Activated CD4-positive, alpha-beta T cell treated with anti-CD3 and anti-CD28 coated beads for 36 hours (primary cell): ENCODE results near the gene PAK6. TPM values are rescaled to one million over a fixed set of nuclear protein-coding genes. Genes with fewer than 3 reads are reported as not detected.

Source experiments
- ATAC-seq: fragments of 200-7000 bp; cut with Tn5 transposase; one replicate; pipeline ENCODE4 v1.10.0; 2021; ENCODE audit warnings: mild to moderate bottlenecking, moderate library complexity
- CTCF ChIA-PET: fragments of 350-600 bp; sonication (Branson Sonifier 250); formaldehyde crosslinking; loops from one replicate; lab custom pipeline; 2021; ENCODE audit warnings: antibody characterized with exemption; lab: Charles Lee
- POLR2A ChIA-PET: fragments of 350-600 bp; sonication (Branson Sonifier 250); formaldehyde crosslinking; loops from one replicate; lab custom pipeline; 2021; ENCODE audit warnings: antibody characterized with exemption, inconsistent platforms; lab: Charles Lee
- DNase-seq: peaks from one replicate; pipeline ENCODE4 v3.0.0-alpha.2; 2020
- H3K27ac Mint-ChIP-seq: one replicate; pipeline ENCODE4 v1.8.0; 2021; ENCODE audit warnings: mixed read lengths
- H3K27me3 Mint-ChIP-seq: one replicate; pipeline ENCODE4 v1.8.0; 2021; ENCODE audit warnings: mixed read lengths
- H3K36me3 Mint-ChIP-seq: one replicate; pipeline ENCODE4 v1.8.0; 2021; ENCODE audit warnings: low read depth, mixed read lengths
- H3K4me1 Mint-ChIP-seq: one replicate; pipeline ENCODE4 v1.8.0; 2021; ENCODE audit warnings: mixed read lengths
- H3K4me3 Mint-ChIP-seq: one replicate; pipeline ENCODE4 v1.8.0; 2021; ENCODE audit warnings: mild to moderate bottlenecking, moderate library complexity, mixed read lengths
- H3K9me3 Mint-ChIP-seq: one replicate; pipeline ENCODE4 v1.8.0; 2021; ENCODE audit warnings: low read depth, mixed read lengths
- intact Hi-C, 2 experiments: fragments of 100-400 bp; cut with DNase I in 1 of 2; cut with micrococcal nuclease in 1 of 2; formaldehyde crosslinking; loops; one replicate each; pipeline versions ENCODE4 v1.14.2 to v1.15.1; 2022 to 2024; cut with DNase I, micrococcal nuclease
- total RNA-seq, 2 experiments: library from RNA; stranded (reverse); gene quantifications; one replicate each; pipeline ENCODE4 v1.2.3, GENCODE V29; 2021

Gene PAK6
- total RNA-seq, 2 experiments from 2014 or later = 0.30 to 0.53 TPM

- no peak for DNase-seq
- ChIA-PET CTCF (interaction anchor here (0.5 to 1.7 kb wide), 6 partner anchors 13 to 247 kb away, joined by 3 to 8 read pairs (median 5); partner anchors contain the start of gene PLCB2), POLR2A (no interaction called here)
- Mint-ChIP-seq H3K4me1 (no peaks in the 10 kb centered on the region), H3K27ac (no peak overlapping the region), H3K4me3 (no peak overlapping the region), H3K27me3 (no peaks in the 10 kb centered on the region), H3K9me3 (no peaks in the 10 kb centered on the region), H3K36me3 (peaks cover 9% of the 10 kb centered on the region)
- intact Hi-C loops = no loop called here
- no peak for ATAC-seq
These were observed 55.3 kb downstream of the PAK6 start for GRCh38 chr15:40293905-40294895.

GRCh38 chr15:40295297-40295696 lies 56.4 kb downstream of the PAK6 start:
- Mint-ChIP-seq H3K4me3 (no peak overlapping the region), H3K9me3 (no peaks in the 10 kb centered on the region), H3K27ac (no peak overlapping the region), H3K27me3 (no peaks in the 10 kb centered on the region), H3K4me1 (no peaks in the 10 kb centered on the region), H3K36me3 (peaks cover 17% of the 10 kb centered on the region)
- ATAC-seq (no peak), DNase-seq (no peak)
- CTCF ChIA-PET = interaction anchor here (1.2 kb wide), 1 partner anchor 12 kb away, joined by 8 read pairs; the partner anchor contains the start of gene PLCB2
- intact Hi-C loops = no loop called here
- POLR2A ChIA-PET = no interaction called here

- no peak overlapping the region for H3K4me3 Mint-ChIP-seq
- no peaks in the 10 kb centered on the region for H3K9me3 Mint-ChIP-seq
- peaks cover 24% of the 10 kb centered on the region for H3K36me3 Mint-ChIP-seq
- H3K27me3 Mint-ChIP-seq = no peaks in the 10 kb centered on the region
- ATAC-seq = no peak
- H3K27ac Mint-ChIP-seq = no peak overlapping the region
- DNase-seq = no peak
- no peaks in the 10 kb centered on the region for H3K4me1 Mint-ChIP-seq
- ChIA-PET POLR2A (interaction anchor here (0.6 kb wide), 1 partner anchor 9 kb away, joined by 4 read pairs; no protein-coding TSS in a partner anchor), CTCF (no interaction called here)
- intact Hi-C loops = no loop called here
These were observed 57.2 kb downstream of the PAK6 start for GRCh38 chr15:40295877-40296560.

GRCh38 chr15:40296561-40297230 lies 57.8 kb downstream of the PAK6 start:
- DNase-seq (no peak), ATAC-seq (no peak)
- H3K27ac Mint-ChIP-seq = no peak overlapping the region
- H3K4me3 Mint-ChIP-seq = no peak overlapping the region
- peaks cover 29% of the 10 kb centered on the region for H3K36me3 Mint-ChIP-seq
- no peaks in the 10 kb centered on the region for H3K27me3 Mint-ChIP-seq
- intact Hi-C loops = no loop called here
- no peaks in the 10 kb centered on the region for H3K4me1 Mint-ChIP-seq
- no peaks in the 10 kb centered on the region for H3K9me3 Mint-ChIP-seq
- CTCF ChIA-PET = interaction anchor here (0.6 kb wide), 1 partner anchor 40 kb away, joined by 3 read pairs; no protein-coding TSS in a partner anchor
- POLR2A ChIA-PET = interaction anchor here (0.6 kb wide), 1 partner anchor 8 kb away, joined by 4 read pairs; no protein-coding TSS in a partner anchor

- ChIA-PET POLR2A (no interaction called here), CTCF (interaction anchor here (0.7 to 1.0 kb wide), 2 partner anchors 17 to 25 kb away, joined by 3 to 4 read pairs; no protein-coding TSS in a partner anchor)
- Mint-ChIP-seq H3K4me1 (no peaks in the 10 kb centered on the region), H3K27ac (no peak overlapping the region), H3K36me3 (peaks cover 33% of the 10 kb centered on the region), H3K27me3 (no peaks in the 10 kb centered on the region), H3K9me3 (no peaks in the 10 kb centered on the region), H3K4me3 (no peak overlapping the region)
- no peak for DNase-seq
- intact Hi-C loops = no loop called here
- no peak for ATAC-seq
These were observed 58.5 kb downstream of the PAK6 start for GRCh38 chr15:40297356-40297755.

GRCh38 chr15:40298216-40298935 lies 59.5 kb downstream of the PAK6 start:
- POLR2A ChIA-PET = interaction anchor here (0.6 kb wide), 1 partner anchor 42 kb away, joined by 3 read pairs; no protein-coding TSS in a partner anchor
- peaks cover 34% of the 10 kb centered on the region for H3K36me3 Mint-ChIP-seq
- no peak overlapping the region for H3K27ac Mint-ChIP-seq
- H3K4me3 Mint-ChIP-seq = no peak overlapping the region
- no peak for ATAC-seq
- H3K27me3 Mint-ChIP-seq = no peaks in the 10 kb centered on the region
- no peaks in the 10 kb centered on the region for H3K4me1 Mint-ChIP-seq
- H3K9me3 Mint-ChIP-seq = no peaks in the 10 kb centered on the region
- intact Hi-C loops = no loop called here
- CTCF ChIA-PET = interaction anchor here (0.7 to 1.5 kb wide), 4 partner anchors 11 to 49 kb away, joined by 3 to 4 read pairs (median 4); no protein-coding TSS in a partner anchor
- DNase-seq = no peak

- CTCF ChIA-PET = interaction anchor here (1.4 to 2.6 kb wide), 5 partner anchors 9 to 37 kb away, joined by 3 to 7 read pairs (median 6); no protein-coding TSS in a partner anchor
- Mint-ChIP-seq H3K4me3 (no peak overlapping the region), H3K27ac (no peak overlapping the region), H3K9me3 (no peaks in the 10 kb centered on the region), H3K27me3 (no peaks in the 10 kb centered on the region), H3K4me1 (peaks cover 7% of the 10 kb centered on the region), H3K36me3 (peaks cover 35% of the 10 kb centered on the region)
- intact Hi-C loops = loop anchor here in 1 of 2 experiments (10.0 kb wide), 1 partner anchor 516 kb away; the partner anchor contains the start of gene FSIP1
- no peak for DNase-seq
- no peak for ATAC-seq
- POLR2A ChIA-PET = no interaction called here
These were observed 61.5 kb downstream of the PAK6 start for GRCh38 chr15:40300367-40300766.

- peaks cover 35% of the 10 kb centered on the region for H3K36me3 Mint-ChIP-seq
- H3K9me3 Mint-ChIP-seq = no peaks in the 10 kb centered on the region
- no peak for ATAC-seq
- CTCF ChIA-PET = interaction anchor here (1.0 to 2.6 kb wide), 7 partner anchors 9 to 37 kb away, joined by 3 to 7 read pairs (median 6); no protein-coding TSS in a partner anchor
- H3K4me1 Mint-ChIP-seq = peaks cover 7% of the 10 kb centered on the region
- no peak overlapping the region for H3K4me3 Mint-ChIP-seq
- no peaks in the 10 kb centered on the region for H3K27me3 Mint-ChIP-seq
- no peak overlapping the region for H3K27ac Mint-ChIP-seq
- no peak for DNase-seq
- intact Hi-C loops = loop anchor here in 1 of 2 experiments (10.0 kb wide), 1 partner anchor 516 kb away; the partner anchor contains the start of gene FSIP1
- POLR2A ChIA-PET = no interaction called here
These were observed 61.9 kb downstream of the PAK6 start for GRCh38 chr15:40300771-40301170.

- H3K27ac Mint-ChIP-seq = no peak overlapping the region
- no peaks in the 10 kb centered on the region for H3K27me3 Mint-ChIP-seq
- intact Hi-C loops = loop anchor here in 1 of 2 experiments (10.0 kb wide), 1 partner anchor 517 kb away; the partner anchor contains the start of gene FSIP1
- H3K9me3 Mint-ChIP-seq = no peaks in the 10 kb centered on the region
- ChIA-PET POLR2A (no interaction called here), CTCF (interaction anchor here (0.7 to 2.6 kb wide), 10 partner anchors 8 to 36 kb away, joined by 3 to 7 read pairs (median 4); no protein-coding TSS in a partner anchor)
- peaks cover 33% of the 10 kb centered on the region for H3K36me3 Mint-ChIP-seq
- H3K4me3 Mint-ChIP-seq = no peak overlapping the region
- DNase-seq (no peak), ATAC-seq (no peak)
- peaks cover 14% of the 10 kb centered on the region for H3K4me1 Mint-ChIP-seq
These were observed 62.8 kb downstream of the PAK6 start for GRCh38 chr15:40301467-40302179.
